HG03139 (cell line): Measurements from ENCODE around the gene ITM2C.

Source experiments
- ATAC-seq: cut with Tn5 transposase; IDR thresholded peaks from one replicate; pipeline ENCODE4 v1.9.1; 2021; ENCODE audit not compliant: unreplicated experiment

The ITM2C gene

GRCh38 chr2:230891064-230891463 is 26.3 kb downstream of the ITM2C start:
- no peak for ATAC-seq

GRCh38 chr2:230891509-230891908 is 26.8 kb downstream of the ITM2C start:
- ATAC-seq, result no peak

- ATAC-seq, result peak; percentile 60
Observed at GRCh38 chr2:230893338-230893737, 28.6 kb downstream of the ITM2C start.

- ATAC-seq, result no peak
Observed at GRCh38 chr2:230893841-230894781, 29.4 kb downstream of the ITM2C start.

DNA sequence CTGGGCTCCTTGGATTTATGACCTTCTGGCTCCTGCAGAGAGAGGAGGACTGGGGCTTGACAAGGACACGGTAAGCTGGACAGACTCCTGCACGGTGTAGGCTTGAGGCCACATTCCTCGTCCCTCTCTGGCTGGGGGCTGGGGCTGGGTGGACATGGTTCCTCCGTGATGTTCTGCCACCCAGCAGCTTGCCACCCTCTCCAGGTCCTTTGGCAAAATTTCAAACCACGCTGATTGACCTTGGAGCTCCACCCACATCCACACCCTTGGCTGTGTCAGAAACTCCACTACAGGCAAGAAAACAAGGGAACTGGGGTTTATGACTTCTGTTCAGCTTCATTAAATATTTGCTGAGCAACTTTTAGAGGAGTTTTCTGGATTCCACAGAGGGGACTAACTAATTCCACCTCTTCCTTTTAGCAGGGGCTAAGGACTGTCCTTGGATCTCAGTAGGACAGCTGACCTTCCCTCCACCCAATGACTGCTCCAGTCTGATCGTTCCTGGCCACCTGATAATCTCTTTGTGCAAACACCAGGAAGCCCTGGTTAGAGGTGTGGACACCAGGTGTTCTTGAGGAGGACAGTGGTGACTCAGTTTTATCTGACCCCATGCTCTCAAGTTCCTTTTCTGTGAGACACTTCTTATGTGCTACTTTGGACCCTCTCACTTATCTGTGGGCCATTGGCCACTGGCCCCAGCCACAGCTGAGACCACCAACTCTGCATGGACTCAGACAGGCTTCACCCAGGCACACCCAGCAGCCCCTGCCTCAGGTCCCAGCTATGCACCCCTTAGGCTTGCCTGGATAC is 31.0 kb downstream of the ITM2C start:
- ATAC-seq, result no peak

GRCh38 chr2:230896346-230897115 is 31.8 kb downstream of the ITM2C start:
- no peak for ATAC-seq

- ATAC-seq, result no peak
Observed at GRCh38 chr2:230898016-230898712, 33.4 kb downstream of the ITM2C start.

DNA sequence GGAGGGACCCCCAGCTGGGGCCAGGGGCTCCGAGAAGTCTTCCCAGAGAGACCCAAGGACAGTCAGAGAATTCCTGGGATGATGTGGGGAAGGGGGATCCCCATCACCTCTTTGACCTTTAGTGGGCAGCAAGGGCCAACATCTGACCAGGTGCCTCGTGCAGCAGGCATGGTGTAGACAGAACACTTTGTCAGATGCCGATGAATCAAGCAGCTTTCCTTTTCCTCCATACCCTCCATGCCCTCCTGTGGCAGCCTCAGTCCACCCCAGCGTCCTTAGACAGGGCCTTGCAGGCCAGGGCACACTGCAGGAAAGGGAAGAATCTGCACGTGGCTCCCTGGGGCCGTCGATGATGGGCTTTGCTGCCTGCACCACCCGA is 34.0 kb downstream of the ITM2C start:
- ATAC-seq, result no peak

- ATAC-seq, result no peak
Observed at GRCh38 chr2:230899287-230899686, 34.5 kb downstream of the ITM2C start.

DNA sequence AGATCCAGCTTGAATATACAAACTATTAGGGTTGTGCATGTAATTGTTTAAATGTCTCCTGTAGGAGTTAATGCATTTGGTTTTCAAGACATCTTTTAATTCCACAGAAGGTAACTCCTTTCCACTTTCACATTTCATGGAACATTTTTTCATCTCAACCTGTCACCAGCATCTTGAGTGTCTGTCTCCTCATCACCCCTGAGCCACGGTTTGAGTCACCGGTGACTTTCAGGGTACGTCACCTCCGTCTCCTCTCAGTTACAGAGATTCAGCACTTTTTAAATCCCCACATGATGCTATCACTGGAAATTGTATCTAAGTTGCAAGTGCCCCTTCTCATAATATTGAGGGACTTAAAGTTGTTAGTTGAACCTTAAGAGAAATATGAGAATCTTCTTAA is 35.0 kb downstream of the ITM2C start:
- no peak for ATAC-seq

DNA sequence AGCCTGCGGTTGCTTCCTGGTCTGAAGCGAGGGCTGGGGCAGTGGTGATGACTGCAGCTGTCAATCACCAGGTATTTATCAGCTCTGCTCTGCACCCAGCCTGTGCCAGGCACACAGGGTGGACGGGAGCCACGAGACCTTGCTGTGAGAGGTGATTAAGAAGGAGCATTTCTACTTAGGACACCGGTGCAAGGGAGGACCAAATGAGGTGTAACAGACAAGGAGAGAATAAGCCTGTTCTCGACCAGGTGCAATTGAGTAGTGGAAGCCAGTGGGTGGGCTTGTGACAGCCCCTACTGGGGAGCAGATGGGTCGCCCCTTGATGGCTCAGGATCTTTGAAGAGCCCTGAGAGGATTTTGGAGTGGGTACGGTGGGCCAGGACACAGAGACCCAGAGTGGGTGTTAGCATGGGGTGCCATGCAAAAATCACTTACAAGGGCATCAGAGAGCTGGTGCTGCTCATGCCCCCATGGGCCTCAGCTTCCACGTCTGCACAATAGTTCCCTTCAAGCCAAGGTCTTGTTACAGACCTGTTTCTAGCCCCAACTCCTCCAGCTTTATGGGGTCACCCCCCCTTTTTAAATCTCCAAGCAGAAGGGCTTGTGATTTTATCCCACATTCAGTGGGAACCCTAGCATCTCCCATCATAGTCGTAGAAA is 35.7 kb downstream of the ITM2C start:
- no peak for ATAC-seq

DNA sequence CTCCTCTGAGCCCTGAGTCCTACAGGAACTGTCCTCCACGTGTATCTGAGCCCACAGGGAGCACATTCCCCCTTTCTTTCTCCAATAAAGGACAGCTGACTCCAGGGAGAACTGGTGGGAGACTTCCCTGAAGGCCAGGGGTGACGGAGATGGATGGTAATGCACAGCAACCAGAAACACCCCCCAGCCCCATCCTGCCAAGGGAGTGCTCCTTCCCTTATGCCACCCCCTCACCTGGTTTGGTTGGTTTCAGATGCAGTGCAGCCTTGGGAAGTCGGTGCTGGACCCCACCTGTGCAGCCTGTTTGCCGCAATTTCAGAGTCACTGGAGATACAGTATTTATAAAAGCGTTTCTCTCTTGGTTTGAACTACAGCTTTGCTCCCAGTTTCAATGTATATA is 36.3 kb downstream of the ITM2C start:
- no peak for ATAC-seq

DNA sequence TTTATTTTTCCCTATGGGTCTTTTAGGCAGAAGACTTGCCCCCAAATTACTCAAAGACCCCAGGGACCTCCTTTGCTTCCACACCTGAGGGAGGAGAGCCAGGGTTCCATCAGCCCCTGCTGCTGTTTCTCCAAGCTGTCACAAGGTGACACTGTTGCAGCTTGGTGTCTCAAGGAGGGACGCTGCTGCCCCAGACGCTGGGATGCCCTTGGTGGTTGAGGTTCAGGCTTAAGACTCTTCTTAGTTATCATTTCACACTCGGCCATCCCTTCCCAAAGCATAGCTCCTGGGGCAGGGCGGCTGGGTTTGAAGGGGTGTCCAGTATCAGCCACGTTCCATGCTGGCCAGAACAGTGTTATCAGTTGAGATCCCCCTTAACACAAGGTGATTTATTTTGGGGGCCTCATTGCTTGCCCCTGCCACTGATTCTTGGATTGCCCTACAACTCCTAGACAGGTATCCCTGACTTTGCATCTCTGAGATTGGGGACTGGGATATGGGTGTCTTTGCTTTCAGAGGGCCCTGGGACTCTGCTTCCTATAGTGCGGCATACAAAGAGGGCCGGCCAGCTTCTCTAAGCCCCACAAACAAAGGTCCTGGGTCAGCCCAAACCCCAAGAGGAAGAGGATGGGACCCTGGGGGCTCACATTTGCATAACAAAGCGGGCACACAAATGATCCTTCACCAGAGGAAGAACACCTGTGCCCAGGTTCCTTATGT is 37.6 kb downstream of the ITM2C start:
- peak; percentile 60 for ATAC-seq

DNA sequence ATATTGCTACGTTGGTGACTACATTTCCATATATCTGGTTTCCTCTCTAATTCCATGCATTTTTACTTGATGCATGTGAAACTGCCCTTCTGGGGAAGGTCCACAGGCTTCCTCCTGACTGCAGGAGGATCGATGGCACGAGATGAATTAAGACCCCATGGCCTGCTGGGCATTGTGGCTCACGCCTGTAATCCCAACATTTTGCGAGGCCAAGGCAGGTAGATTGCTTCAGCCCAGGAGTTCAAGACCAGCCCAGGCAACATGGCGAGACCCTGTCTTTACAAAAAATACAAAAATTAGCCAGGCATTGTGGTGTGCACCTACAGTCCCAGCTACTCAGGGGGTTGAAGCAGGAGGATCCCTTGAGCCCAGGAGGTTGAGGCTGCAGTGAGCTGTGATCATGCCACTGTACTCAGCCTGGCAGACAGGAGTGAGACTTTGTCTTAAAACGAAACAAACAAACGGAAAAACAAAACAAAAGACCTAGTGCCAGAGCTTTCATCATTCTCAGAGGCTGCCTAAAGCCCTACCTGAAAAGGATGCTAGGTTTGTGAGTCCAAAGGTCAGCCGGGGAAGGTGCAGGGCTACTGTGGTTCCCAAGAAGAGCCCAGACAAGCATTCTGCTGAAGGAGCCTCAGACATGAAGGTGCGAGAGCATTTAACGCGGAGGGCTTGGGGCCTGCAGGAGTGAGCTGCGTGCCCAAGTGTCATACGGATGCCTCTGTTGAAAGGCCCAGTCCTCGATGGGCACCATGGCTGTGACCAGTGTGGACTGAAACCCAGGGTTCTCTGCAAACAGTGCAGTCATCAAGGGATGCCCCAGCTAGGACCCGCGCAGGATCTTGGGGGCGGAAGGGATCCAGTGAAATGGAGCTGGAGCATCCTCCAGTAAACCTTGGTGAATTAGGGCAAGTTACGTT is 38.7 kb downstream of the ITM2C start:
- no peak for ATAC-seq

DNA sequence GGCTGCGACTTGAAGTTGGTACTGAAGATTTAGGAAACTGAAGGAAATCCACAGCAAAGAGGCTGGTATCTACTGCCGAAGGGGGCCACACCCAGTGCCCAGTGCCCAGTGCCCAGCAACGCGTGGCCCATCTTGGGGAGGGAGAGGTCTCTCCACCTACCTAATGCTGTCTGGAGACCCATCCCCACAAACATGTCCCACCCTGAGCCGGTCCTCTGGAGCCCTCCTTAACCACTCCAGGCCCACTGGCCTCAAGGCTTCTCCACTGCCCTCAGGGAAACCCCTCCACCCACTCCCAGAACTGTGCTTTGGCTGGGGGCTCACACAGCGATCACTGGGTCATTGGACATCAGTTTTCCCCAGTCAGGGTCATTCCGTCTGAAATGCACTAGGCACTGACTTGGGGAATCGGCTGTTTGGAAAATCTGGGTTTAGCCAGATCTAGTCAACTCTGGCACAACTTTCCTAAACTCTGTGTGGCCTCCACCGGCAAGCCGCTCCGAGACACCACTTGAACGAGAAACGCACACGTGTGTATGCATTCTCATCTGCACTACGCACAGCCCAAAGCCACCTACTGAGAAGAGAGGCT is 40.2 kb downstream of the ITM2C start:
- ATAC-seq, result no peak

GRCh38 chr2:230905448-230906421 is 41.0 kb downstream of the ITM2C start:
- ATAC-seq, result no peak
